ENCODE data around the gene CPA1. TPM values are rescaled to one million over a fixed set of nuclear protein-coding genes. Genes with fewer than 3 reads are reported as not detected.

The CPA1 gene
- not detected in 2 replicates for total RNA-seq

GRCh38 chr7:130379921-130380860 is at the start of gene CPA1:
CPA1 (plus strand) TSS chr7:130380494; CDS start chr7:130380521, 27 bp downstream.

GRCh38 chr7:130344271-130344866 is 35.9 kb upstream of the CPA1 start, which contains the start of gene CPA5:
CPA5 (plus strand) TSS chr7:130344816; CDS start chr7:130346486, 1,670 bp downstream.

Other genes starting within 250 kb of the CPA1 start
- gene TMEM209, start 175.1 kb upstream of the CPA1 start, total RNA-seq = 14.4 and 15.1 TPM in 2 replicates
- gene SSMEM1, start 172.6 kb upstream of the CPA1 start, total RNA-seq = not detected in 2 replicates
- 0.11 TPM in 1 of 2 replicates, not detected in the other for gene CPA2, start 113.6 kb upstream of the CPA1 start, total RNA-seq
- gene CPA4, start 87.3 kb upstream of the CPA1 start, total RNA-seq = 3.4 and 10.8 TPM in 2 replicates
- gene CPA5, start 35.7 kb upstream of the CPA1 start, total RNA-seq = not detected in 2 replicates
- gene CEP41, start 60.5 kb downstream of the CPA1 start, total RNA-seq = 9.2 and 19.4 TPM in 2 replicates
- 5.6 and 20.4 TPM in 2 replicates for gene MEST, start 111.6 kb downstream of the CPA1 start, total RNA-seq

Data from hair follicular keratinocyte (primary cell).